Liver (tissue), 9 donors: ENCODE results near the gene RAB11FIP3. TPM values are rescaled to one million over a fixed set of nuclear protein-coding genes. Genes with fewer than 3 reads are reported as not detected.

Experiments used
- DNase-seq: peaks from one replicate; pipeline ENCODE4 v3.0.0-alpha.2; 2017; ENCODE audit warnings: low spot score
- H3K27ac ChIP-seq, 2 donors: one replicate each; pipeline ENCODE4 v1.7.0; 2013; ENCODE audit warnings: inconsistent platforms in 2 of 2, low read length in 2 of 2, control low read depth in 1 of 2, low read depth in 1 of 2, mild to moderate bottlenecking in 1 of 2
- H3K27me3 ChIP-seq, 4 donors: one replicate each; pipeline versions ENCODE4 v1.6.1 to v1.7.0; 2013; ENCODE audit warnings: low read length in 3 of 4, inconsistent platforms in 1 of 4, mild to moderate bottlenecking in 1 of 4, moderate library complexity in 1 of 4; ENCODE audit not compliant: control insufficient read depth in 4 of 4, insufficient read depth in 4 of 4
- H3K36me3 ChIP-seq, 4 donors: one replicate each; pipeline versions ENCODE4 v1.6.1 to v1.7.0; 2013; ENCODE audit warnings: low read length in 3 of 4, mild to moderate bottlenecking in 3 of 4, low read depth in 1 of 4, moderate library complexity in 1 of 4; ENCODE audit not compliant: control insufficient read depth in 4 of 4, insufficient read depth in 3 of 4
- H3K4me1 ChIP-seq, 4 donors: one replicate each; pipeline versions ENCODE4 v1.6.1 to v1.7.0; 2013; ENCODE audit warnings: low read length in 3 of 4, mild to moderate bottlenecking in 3 of 4, moderate library complexity in 1 of 4; ENCODE audit not compliant: control insufficient read depth in 4 of 4, insufficient read depth in 4 of 4
- H3K4me3 ChIP-seq, 3 donors: one replicate each; pipeline versions ENCODE4 v1.6.1 to v1.7.0; 2013; ENCODE audit warnings: low read length in 3 of 3, control low read depth in 1 of 3, low read depth in 1 of 3, mild to moderate bottlenecking in 1 of 3
- H3K9ac ChIP-seq, 2 donors: one replicate each; pipeline ENCODE4 v1.7.0; 2013; ENCODE audit warnings: low read length in 2 of 2, mild to moderate bottlenecking in 2 of 2, moderate library complexity in 2 of 2, control low read depth in 1 of 2, low read depth in 1 of 2
- H3K9me3 ChIP-seq, 4 donors: one replicate each; pipeline versions ENCODE4 v1.6.1 to v1.7.0; 2013; ENCODE audit warnings: low read length in 3 of 4; ENCODE audit not compliant: control insufficient read depth in 4 of 4
- ATF3 ChIP-seq: IDR thresholded peaks from 2 replicates; pipeline ENCODE4 v1.6.1; 2016; ENCODE audit warnings: antibody characterized with exemption
- EGR1 ChIP-seq, 2 donors: IDR thresholded peaks; 2 replicates each; pipeline ENCODE4 v1.6.1; 2016 to 2018; ENCODE audit warnings: antibody characterized with exemption in 2 of 2, low read depth in 2 of 2
- FOXA1 ChIP-seq: IDR thresholded peaks from 2 replicates; pipeline ENCODE4 v1.6.1; 2016; ENCODE audit warnings: antibody characterized with exemption
- FOXA2 ChIP-seq: IDR thresholded peaks from 2 replicates; pipeline ENCODE4 v1.6.1; 2016; ENCODE audit warnings: antibody characterized with exemption
- HNF4A ChIP-seq, 2 donors: conservative IDR thresholded peaks; 2 replicates each; pipeline ENCODE4 v1.6.1; 2016; ENCODE audit warnings: antibody characterized with exemption in 2 of 2, mild to moderate bottlenecking in 2 of 2
- HNF4G ChIP-seq: IDR thresholded peaks from 2 replicates; pipeline ENCODE4 v1.6.1; 2016; ENCODE audit warnings: antibody characterized with exemption
- JUND ChIP-seq, 2 donors: IDR thresholded peaks; 2 replicates each; pipeline ENCODE4 v1.6.1; 2016; ENCODE audit warnings: antibody characterized with exemption in 2 of 2
- MAX ChIP-seq: IDR thresholded peaks from 2 replicates; pipeline ENCODE4 v1.6.1; 2016; ENCODE audit warnings: antibody characterized with exemption
- NR2F2 ChIP-seq: IDR thresholded peaks from 2 replicates; pipeline ENCODE4 v1.6.1; 2016; ENCODE audit warnings: antibody characterized with exemption
- RXRA ChIP-seq, 2 donors: IDR thresholded peaks; 2 replicates each; pipeline ENCODE4 v1.6.1; 2017 to 2018; ENCODE audit warnings: antibody characterized with exemption in 2 of 2, mild to moderate bottlenecking in 1 of 2
- SP1 ChIP-seq: IDR thresholded peaks from 2 replicates; pipeline ENCODE4 v1.6.1; 2018; ENCODE audit warnings: antibody characterized with exemption, mild to moderate bottlenecking
- TAF1 ChIP-seq: conservative IDR thresholded peaks from 2 replicates; pipeline ENCODE4 v1.6.1; 2016; ENCODE audit warnings: antibody characterized with exemption, mild to moderate bottlenecking
- YY1 ChIP-seq: IDR thresholded peaks from 2 replicates; pipeline ENCODE4 v1.6.1; 2016; ENCODE audit warnings: antibody characterized with exemption, mild to moderate bottlenecking
- ZBTB33 ChIP-seq: IDR thresholded peaks from 2 replicates; pipeline ENCODE4 v1.6.1; 2016; ENCODE audit warnings: antibody characterized with exemption
- WGBS: extraction: QIAGEN DNeasy Blood & Tissue Kit; methylation state at CpG from one replicate; pipeline ENCODE4 v1.1.7; 2013; 5-methylcytosine and 5-hydroxymethylcytosine counted together
- polyA plus RNA-seq, 2 donors: library from polyadenylated mRNA; stranded (reverse) in 1 of 2; unstranded in 1 of 2; fragments of 200-250 nt in 1 of 2; fragments of >200 nt in 1 of 2; fragmentation: Nextera tagmentation in 1 of 2; extraction: Ambion mirVana in 1 of 2; gene quantifications; one replicate each; pipeline versions ENCODE4 v1.2.1 to v1.2.3, GENCODE V29; 2013 to 2015
- total RNA-seq, 2 donors: library from RNA; depleted of rRNA; stranded (reverse); fragments of >200 nt; gene quantifications; one replicate each; pipeline ENCODE4 v1.2.3, GENCODE V29; 2014
- donor health status: healthy.
- donor health status: healthy.
- donor health status: healthy.
- donor health status: healthy.
- donor health status: healthy.

The RAB11FIP3 gene
- total and polyA plus RNA-seq, 4 donors = 3.5 to 29.4 (median 15.7) TPM

- peak; percentile 73 for DNase-seq
- peaks cover 0 to 26% (median 15%) of the 10 kb centered on the region in 4 donors for H3K4me1 ChIP-seq
- no peaks in the 10 kb centered on the region for H3K27me3 ChIP-seq
- H3K9me3 ChIP-seq = no peaks in the 10 kb centered on the region
- peak within 1 kb of the TSS; percentile 69 to 87 (median 80) for H3K4me3 ChIP-seq
- WGBS = under 1% methylated on average over 123 of the region's 123 CpGs
- peak within 1 kb of the TSS; percentile 35 to 59 for H3K27ac ChIP-seq
- TF ChIP-seq HNF4A (conservative IDR thresholded peaks at IDR 0.05) (no peak), ATF3 (no peak), JUND (IDR thresholded peaks at IDR 0.05) (no peak), MAX (no peak), RXRA (IDR thresholded peaks at IDR 0.05) (no peak), SP1 (no peak), EGR1 (IDR thresholded peaks at IDR 0.05; ENCODE audit: low read depth in 2 of 2) (no peak), NR2F2 (no peak), ZBTB33 (no peak), FOXA1 (no peak)
- H3K36me3 ChIP-seq = peaks cover 0 to 2% (median under 1%) of the 10 kb centered on the region in 4 donors
- peak within 1 kb of the TSS; percentile 71 to 72 for H3K9ac ChIP-seq
Measured at GRCh38 chr16:381789-382717, 43.4 kb upstream of the RAB11FIP3 start, which contains the start of gene PGAP6. Gene PGAP6, minus strand, starts transcription at chr16:381978. Its CDS starts 157 bp downstream, at chr16:381821.

- no peak overlapping the region for H3K4me3 ChIP-seq
- peak overlapping the region; percentile 7 to 56 for H3K27ac ChIP-seq
- H3K27me3 ChIP-seq = no peaks in the 10 kb centered on the region
- no peak for TF ChIP-seq SP1
- TF ChIP-seq ZBTB33 = no peak
- TF ChIP-seq HNF4G = no peak
- TF ChIP-seq FOXA2 = no peak
- no peak for TF ChIP-seq JUND (IDR thresholded peaks at IDR 0.05)
- no peak for TF ChIP-seq ATF3
- TF ChIP-seq MAX = no peak
- no peak for TF ChIP-seq YY1
- no peak for TF ChIP-seq HNF4A (conservative IDR thresholded peaks at IDR 0.05)
- TF ChIP-seq TAF1 = no peak
- TF ChIP-seq FOXA1 = no peak
- no peaks in the 10 kb centered on the region for H3K36me3 ChIP-seq
- H3K9ac ChIP-seq = no peak overlapping the region
- H3K4me1 ChIP-seq = peaks cover 0 to 26% (median 15%) of the 10 kb centered on the region in 4 donors
- 61% methylated on average over 33 of the region's 33 CpGs for WGBS
- H3K9me3 ChIP-seq = no peaks in the 10 kb centered on the region
- no peak for DNase-seq
Measured at GRCh38 chr16:383326-384051, 42.0 kb upstream of the RAB11FIP3 start.
